Stimulated activated CD4-positive, alpha-beta T cell treated with anti-CD3 and anti-CD28 coated beads, Interleukin-1b, Interleukin-23, amount 100 ng/mL, for 48 hours (primary cell): ENCODE measurements around the gene CLSTN2.

ENCODE experiments used
- DNase-seq: peaks from one replicate; pipeline ENCODE4 v3.0.0-alpha.2; 2020

The CLSTN2 gene

DNA sequence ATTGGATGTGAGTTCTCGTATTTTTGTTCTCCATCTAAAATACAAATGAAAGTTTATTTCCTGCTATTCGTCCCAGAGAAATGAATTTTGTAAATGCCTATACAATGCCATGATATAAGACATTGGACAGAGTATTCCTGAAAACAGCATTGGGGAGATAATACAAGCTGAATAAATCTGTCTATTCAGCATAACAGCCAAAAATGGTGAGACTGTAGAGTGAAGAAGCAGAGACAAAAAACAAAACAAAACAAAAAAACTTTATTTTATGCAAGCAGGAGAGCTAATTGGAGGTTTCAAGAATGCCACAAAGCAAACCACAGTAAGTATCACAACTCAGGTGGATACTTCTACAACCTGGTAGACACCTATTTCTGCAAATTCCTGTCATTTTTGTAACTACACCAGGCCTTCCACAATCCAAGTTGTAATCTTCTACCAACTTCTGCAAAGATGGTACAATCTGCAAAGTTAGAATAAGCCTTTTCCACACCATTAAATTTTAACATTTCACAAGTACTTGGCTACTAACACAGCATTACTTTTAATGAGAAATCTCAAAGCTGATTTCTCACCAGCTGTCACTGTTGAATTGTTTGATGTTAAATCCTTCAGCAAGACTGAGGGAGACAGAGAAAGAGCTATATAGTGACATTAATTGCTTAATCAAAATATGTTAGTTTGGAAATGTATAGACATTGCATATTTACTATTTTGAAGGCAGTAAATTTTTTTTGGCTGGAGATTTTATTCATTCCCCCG lies 163.1 kb downstream of the CLSTN2 start:
- no peak for DNase-seq

- DNase-seq, result no peak
Measured at GRCh38 chr3:140100479-140100878, 165.5 kb downstream of the CLSTN2 start.

GRCh38 chr3:140103166-140103565 lies 168.2 kb downstream of the CLSTN2 start:
- no peak for DNase-seq

DNA sequence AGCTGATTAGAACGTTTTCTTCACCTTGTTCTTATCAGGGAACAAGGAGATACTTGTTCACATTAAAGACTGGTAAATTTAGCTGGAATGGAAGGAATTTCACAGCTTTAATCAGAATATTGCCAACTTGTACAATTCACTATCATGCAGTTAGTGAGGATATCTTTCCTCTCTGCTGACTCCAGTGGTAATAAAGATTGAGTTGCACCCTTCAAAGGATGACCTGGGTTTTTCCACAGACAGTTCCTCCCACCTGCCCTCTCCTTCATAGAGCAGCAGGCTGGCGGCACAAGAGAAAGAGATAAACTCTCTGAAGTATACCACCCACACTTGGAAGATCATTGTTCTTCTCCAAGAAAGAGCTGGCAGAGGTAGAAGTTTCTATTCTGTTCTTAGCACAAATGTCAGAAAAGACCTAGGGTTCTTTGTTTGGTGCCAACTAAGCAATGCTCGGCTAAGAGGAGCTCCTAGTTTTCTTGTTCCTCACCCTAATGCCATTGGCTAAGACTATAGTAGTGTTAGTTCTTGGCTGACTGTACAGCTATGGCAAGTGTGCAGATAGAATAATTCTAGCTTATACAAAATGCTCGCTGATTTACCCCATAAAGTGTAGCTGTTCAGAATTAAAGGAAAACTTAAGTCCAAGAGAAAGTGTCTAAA lies 169.1 kb downstream of the CLSTN2 start:
- no peak for DNase-seq

DNA sequence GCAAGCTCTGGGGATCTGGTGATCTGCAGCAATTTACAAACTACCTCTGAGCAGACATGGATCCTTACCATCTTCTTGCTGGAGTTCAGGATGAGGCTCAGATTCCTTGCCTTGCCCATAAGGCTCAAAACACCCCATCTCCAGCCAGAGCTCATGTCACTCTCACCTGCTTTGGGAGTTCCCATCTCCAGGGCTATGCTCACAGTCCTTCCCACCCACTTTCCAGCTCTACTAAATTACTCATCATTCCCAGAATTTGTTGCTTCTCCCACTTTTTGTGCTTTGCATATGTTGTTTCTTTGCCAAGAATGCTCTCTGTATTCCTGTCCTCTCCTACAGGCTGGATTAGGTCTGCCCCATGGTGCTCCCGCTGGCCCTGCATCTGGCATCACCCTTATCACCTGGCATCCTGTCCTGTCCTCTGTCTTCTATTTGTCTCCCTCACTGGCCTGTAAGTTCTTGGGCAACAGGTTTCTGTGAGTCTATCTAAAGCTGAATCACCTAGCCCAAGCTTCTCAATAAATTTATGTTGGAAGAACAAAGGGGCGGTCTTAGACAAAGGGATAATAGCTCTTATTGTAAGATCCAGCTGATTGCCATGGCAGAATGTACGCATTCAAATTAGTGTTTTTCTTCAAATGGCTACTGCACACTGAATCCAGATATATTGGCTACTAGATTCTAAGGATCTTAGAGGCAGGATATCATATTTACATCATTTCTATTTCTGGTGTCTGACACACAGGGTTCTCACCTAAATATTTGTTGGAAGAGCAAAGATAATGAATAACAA lies 179.2 kb downstream of the CLSTN2 start:
- no peak for DNase-seq

GRCh38 chr3:140114789-140115080 lies 179.8 kb downstream of the CLSTN2 start:
- DNase-seq, result no peak

GRCh38 chr3:140117096-140117526 lies 182.1 kb downstream of the CLSTN2 start:
- DNase-seq, result no peak

DNA sequence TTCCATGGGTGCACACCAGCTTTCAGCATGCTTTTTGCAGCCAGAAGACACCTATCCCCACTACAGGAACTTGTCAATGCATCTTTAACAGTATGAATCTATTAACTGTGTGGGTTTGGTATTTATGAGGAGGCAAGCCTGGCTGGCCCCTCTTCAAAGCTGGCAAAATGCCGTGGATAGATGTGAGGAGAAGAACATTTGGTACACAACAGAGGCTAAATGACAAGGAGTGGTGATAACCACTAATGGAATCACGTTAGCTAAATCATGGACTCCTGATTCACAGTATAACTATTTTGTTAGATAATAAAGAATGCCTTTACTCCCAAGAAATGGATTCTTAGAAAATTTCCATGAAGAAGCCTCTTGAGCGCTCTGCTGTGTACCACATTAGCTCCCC lies 187.2 kb downstream of the CLSTN2 start:
- no peak for DNase-seq

GRCh38 chr3:140128217-140128616 lies 193.2 kb downstream of the CLSTN2 start:
- DNase-seq, result no peak

GRCh38 chr3:140128631-140129030 lies 193.6 kb downstream of the CLSTN2 start:
- no peak for DNase-seq

DNA sequence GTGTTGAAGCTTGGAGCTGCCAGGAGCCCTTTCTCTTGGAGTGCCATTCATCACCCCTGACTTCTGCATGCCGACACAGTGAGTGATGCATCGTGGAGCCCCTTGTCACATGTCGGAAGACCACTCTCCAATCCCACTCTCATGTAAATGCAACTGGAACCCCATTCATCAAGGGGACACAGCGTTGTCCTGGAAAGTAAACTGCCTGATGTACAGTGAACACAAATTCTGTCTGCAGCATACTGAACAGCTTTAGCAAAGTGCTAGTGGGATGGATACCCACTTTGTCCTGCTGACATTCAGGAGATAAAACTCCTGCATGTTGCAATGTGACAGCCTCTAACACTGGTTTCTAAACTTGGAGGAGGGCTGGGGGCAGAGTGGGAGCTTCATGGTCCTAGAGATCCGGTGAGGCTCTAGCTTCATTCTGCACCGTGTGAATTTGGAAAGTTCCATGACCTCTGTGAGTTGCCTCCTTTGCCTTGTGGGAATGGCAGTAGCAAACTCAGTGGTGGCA lies 194.8 kb downstream of the CLSTN2 start:
- DNase-seq, result no peak

DNA sequence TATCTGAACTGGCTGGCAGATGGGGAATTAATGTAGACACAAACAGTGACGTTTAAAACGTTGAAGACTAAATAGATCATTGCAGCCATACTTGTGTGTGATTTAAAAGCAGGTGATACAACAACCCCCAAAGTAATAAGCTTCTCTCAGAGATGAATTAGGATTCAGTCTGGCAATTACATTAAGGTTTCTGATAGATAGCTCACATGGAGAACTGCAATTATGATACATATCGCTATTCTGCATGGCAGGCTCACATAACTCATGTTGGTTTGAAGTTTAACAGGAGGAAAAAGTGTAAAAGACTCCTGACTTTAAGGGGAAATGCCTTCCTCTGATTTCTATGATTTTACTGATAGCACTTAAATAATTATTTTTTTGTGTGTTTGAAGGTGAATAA lies 196.9 kb downstream of the CLSTN2 start:
- no peak for DNase-seq

DNA sequence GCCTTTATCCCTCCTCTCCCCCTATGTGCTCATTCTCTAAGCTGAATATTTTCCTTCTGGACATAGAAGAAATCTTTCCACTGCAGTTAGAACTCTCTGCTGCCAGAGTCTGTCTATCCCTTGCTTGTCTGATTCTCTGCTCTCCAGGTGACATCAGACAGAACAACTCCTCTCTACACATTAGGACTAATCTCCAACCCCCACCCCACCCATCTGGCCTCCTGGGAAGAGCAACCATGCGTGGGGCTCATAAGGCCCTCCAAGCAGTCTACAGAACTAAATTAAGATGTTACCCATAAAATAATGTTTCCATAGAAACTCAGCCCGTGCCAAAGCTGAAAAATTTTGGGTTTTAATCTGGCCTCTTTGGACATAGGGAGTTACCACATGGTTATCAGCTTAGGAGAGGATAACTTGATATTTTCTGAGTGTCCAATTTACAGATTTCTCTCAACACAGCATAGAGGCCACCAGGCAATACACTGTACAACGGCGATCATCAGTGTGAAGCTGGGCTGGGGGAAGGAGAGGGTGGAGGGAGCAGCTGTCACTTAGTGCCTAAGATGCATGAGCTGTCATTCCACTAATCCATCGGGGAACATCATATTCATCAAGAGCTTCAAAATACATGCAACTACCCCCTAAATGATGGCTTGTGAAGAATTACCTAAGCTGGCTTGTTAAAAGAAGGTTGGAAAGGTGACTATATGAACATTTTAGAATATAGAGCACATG lies 199.4 kb downstream of the CLSTN2 start:
- no peak for DNase-seq

DNA sequence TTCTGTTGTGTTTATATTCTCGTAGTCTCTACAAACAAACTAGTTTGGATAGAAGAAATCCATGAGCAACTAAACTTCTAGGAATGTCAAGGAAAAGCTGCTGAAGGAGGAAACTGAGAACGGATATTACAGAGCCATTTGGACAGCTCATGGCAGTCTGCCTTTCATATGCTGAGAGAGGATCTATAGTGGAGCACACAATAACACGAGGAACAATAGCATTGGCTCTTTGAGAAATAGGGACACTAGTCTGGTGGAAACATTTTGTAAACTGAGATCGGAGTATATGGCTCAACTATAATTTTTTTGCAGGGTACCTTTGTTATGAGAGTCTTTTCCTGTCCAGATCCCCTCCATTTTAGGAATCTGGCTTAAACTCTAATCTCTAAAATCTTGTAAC lies 200.5 kb downstream of the CLSTN2 start:
- no peak for DNase-seq

GRCh38 chr3:140143367-140144069 lies 208.5 kb downstream of the CLSTN2 start:
- DNase-seq, result no peak

DNA sequence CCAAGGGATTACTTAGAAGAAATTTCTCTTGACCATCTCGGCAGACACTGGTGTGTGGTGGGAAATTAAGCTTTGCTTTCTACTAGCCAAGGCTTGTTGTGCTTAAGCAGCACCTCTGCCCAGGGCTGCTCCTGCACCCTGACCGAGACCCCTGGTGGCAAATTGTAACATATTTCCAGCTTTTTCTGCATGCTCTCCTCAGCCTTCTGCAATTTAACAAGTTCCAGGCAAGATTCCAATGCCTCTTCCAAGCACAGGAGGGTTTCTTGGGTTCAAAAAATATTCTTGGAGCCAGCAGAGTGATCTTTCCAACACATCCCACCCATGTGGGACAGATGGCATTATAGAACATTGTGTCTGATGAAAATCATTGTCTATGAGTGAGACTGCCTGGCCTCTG lies 210.5 kb downstream of the CLSTN2 start:
- DNase-seq, result no peak

DNA sequence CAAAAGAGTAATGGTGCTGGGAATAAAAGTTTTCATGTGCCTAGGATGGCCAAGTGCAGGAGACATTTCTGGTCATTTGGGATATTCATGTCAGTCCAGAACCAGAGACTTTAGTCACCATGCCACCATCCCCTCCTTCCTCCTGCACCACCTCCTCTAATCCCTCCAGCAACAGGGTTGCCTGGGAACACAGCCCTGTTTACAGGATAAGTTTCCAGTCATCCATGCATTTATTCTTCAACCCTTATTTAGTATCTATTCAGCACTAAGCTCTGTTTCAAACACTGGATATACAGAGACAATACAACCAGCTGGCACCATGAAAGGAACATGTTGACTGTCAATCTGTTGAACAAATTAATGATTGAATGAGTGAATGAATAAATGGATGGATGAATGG lies 211.7 kb downstream of the CLSTN2 start:
- no peak for DNase-seq

- no peak for DNase-seq
Measured at GRCh38 chr3:140147965-140148490, 213.0 kb downstream of the CLSTN2 start.

GRCh38 chr3:140148824-140149390 lies 213.9 kb downstream of the CLSTN2 start:
- no peak for DNase-seq

DNA sequence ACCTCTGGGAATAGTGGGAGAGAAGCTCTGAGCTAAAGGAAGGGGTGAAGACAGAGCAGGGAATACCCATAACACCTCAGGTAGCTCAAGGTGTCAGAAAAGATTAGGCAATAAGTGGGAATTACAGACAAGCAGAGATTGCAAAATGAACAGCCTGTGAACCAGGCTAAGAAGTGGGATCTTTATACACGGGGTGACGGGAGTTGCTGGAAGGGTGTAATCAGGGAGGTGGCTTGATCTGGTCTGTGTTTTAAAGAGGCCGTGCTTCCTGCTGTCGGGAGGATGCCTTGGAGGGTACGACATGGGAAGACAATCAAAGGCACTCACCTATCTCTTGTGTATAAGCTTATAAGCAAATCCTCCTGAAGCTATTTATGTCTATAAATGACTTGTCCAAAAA lies 216.3 kb downstream of the CLSTN2 start:
- no peak for DNase-seq

- no peak for DNase-seq
Measured at GRCh38 chr3:140152851-140153639, 218.1 kb downstream of the CLSTN2 start.
